Psoas muscle (tissue), 8 donors: ENCODE data around the gene TMIGD2. TPM values are rescaled to one million over a fixed set of nuclear protein-coding genes. Genes with fewer than 3 reads are reported as not detected.

Source experiments
- ATAC-seq, 4 donors: fragments of 200-7000 bp; cut with Tn5 transposase; one replicate each; pipeline ENCODE4 v1.9.1; 2020; ENCODE audit warnings: moderate library complexity in 3 of 4, mild to moderate bottlenecking in 2 of 4
- DNase-seq, 2 donors: peaks; one replicate each; pipeline ENCODE4 v3.0.0-alpha.2; 2020
- H3K27ac ChIP-seq: fragments of 200-600 bp; one replicate; pipeline ENCODE4 v1.8.0; 2022
- H3K27me3 ChIP-seq, 3 donors: fragments of 200-600 bp in 1 of 3; one replicate each; pipeline versions ENCODE4 v1.6.1 to v1.8.0; 2013 to 2022; ENCODE audit warnings: low read length in 2 of 3, mild to moderate bottlenecking in 2 of 3, moderate library complexity in 1 of 3; ENCODE audit not compliant: insufficient read depth in 3 of 3
- H3K36me3 ChIP-seq, 2 donors: fragments of 200-600 bp in 1 of 2; one replicate each; pipeline versions ENCODE4 v1.6.1 to v1.8.0; 2013 to 2022; ENCODE audit warnings: low read depth in 1 of 2, mild to moderate bottlenecking in 1 of 2, moderate library complexity in 1 of 2; ENCODE audit not compliant: insufficient read depth in 1 of 2
- H3K4me1 ChIP-seq: fragments of 200-600 bp; one replicate; pipeline ENCODE4 v1.8.0; 2022
- H3K4me3 ChIP-seq: fragments of 200-600 bp; one replicate; pipeline ENCODE4 v1.8.0; 2022; ENCODE audit warnings: mild to moderate bottlenecking
- H3K9me3 ChIP-seq: fragments of 200-600 bp; one replicate; pipeline ENCODE4 v1.8.0; 2022
- WGBS, 3 donors: extraction: QIAGEN DNeasy Blood & Tissue Kit; methylation state at CpG; one replicate each; pipeline versions ENCODE4 v1.1.6 to v1.1.7; 2013; 5-methylcytosine and 5-hydroxymethylcytosine counted together
- intact Hi-C, 2 donors: fragments of 100-400 bp; cut with DNase I; formaldehyde crosslinking; loops; one replicate each; pipeline versions ENCODE4 v1.11.0 to v1.14.2; 2022
- polyA plus RNA-seq, 3 donors: library from polyadenylated mRNA; stranded (reverse); fragments of 200-250 nt; gene quantifications; one replicate each; pipeline ENCODE4 v1.2.3, GENCODE V29; 2013
- total RNA-seq, 4 donors: library from RNA; stranded (reverse); fragmentation: NEBNext Ultra II Directional in 2 of 4; extraction: Animal tissue kit (Norgen Biotek cat#: 25700) in 2 of 4; gene quantifications; one replicate each; pipeline versions ENCODE4 v1.2.1 to v1.2.4, GENCODE V29; 2021 to 2023
- TF ChIP-seq, protein P1 (sequence below): fragments of 200-600 bp; IDR thresholded peaks from one replicate; pipeline ENCODE4 v1.8.0; 2022; ENCODE audit warnings: antibody characterized with exemption
- donor health status: healthy with polysubstance abuse.
- donor health status: DM: no; HTN: no; CAD: no; lungs with moderate emphysema.
- donor health status: Bipolar disorder and iron deficiency.
- donor health status: healthy.
- donor health status: DM: yes; HTN: yes; CAD: no.
- donor health status: DM: no; HTN: no; CAD: no.
- donor health status: DM: no; HTN: no; CAD: no.
- donor health status: DM: yes; HTN: yes; CAD: no.

TMIGD2 gene
- total and polyA plus RNA-seq, 7 donors: 0.10 to 0.20 (median 0.18) TPM; not detected in 4

DNA sequence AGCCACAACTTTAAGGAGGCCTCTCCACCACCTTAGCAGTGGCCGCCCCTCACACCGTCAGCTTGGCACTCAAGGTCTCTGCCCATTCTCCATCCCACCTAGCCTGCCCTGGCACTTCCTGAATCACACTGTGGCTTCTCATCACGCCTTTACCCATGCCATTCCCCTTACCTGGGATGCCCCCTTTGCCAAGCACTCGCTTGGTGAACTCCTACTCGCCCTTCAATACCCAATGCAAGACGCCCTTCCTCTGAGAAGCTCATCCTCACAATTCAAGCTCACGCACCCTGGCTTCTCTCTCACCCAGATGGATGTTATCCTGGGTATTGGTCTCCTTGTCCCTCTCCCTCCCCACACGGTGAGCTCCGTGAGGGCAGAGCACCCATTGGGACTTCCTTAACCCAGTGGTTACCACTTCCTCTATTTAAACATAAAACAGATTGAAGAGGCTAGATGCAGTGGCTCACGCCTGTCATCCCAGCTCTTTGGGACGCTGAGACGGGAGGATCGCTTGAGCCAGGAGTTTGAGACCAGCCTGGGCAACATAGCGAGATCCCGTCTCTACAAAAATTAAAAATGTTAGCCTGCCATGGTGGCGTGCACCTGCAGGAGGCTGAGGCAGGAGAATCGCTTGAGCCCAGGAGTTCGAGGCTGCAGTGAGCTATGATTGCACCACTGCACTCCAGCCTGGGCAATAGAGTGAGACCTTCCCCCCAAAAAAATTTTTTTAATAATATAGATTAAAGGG, 35.8 kb downstream of the TMIGD2 start:
- ATAC-seq (no peak), DNase-seq (no peak)
- TF ChIP-seq, protein P1, sequence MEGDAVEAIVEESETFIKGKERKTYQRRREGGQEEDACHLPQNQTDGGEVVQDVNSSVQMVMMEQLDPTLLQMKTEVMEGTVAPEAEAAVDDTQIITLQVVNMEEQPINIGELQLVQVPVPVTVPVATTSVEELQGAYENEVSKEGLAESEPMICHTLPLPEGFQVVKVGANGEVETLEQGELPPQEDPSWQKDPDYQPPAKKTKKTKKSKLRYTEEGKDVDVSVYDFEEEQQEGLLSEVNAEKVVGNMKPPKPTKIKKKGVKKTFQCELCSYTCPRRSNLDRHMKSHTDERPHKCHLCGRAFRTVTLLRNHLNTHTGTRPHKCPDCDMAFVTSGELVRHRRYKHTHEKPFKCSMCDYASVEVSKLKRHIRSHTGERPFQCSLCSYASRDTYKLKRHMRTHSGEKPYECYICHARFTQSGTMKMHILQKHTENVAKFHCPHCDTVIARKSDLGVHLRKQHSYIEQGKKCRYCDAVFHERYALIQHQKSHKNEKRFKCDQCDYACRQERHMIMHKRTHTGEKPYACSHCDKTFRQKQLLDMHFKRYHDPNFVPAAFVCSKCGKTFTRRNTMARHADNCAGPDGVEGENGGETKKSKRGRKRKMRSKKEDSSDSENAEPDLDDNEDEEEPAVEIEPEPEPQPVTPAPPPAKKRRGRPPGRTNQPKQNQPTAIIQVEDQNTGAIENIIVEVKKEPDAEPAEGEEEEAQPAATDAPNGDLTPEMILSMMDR: no peak
- H3K27me3 ChIP-seq: no peaks in the 10 kb centered on the region
- H3K4me1 ChIP-seq: no peaks in the 10 kb centered on the region
- no peak overlapping the region for H3K4me3 ChIP-seq
- no peak overlapping the region for H3K27ac ChIP-seq
- peaks cover 12 to 91% of the 10 kb centered on the region in 2 donors for H3K36me3 ChIP-seq
- no peaks in the 10 kb centered on the region for H3K9me3 ChIP-seq
- intact Hi-C loops: loop anchor here in 1 of 2 donors (2.0 to 10.0 kb wide), 2 partner anchors 88 to 258 kb away; no protein-coding TSS in a partner anchor
- WGBS, 3 donors: 90 to 95% (median 90%) methylated on average over 16 to 18 of the region's 18 CpGs

GRCh38 chr19:4264812-4265211, 37.4 kb downstream of the TMIGD2 start:
- no peak for ATAC-seq
- 72 to 89% (median 81%) methylated on average over 4 of the region's 4 CpGs for WGBS, 3 donors

DNA sequence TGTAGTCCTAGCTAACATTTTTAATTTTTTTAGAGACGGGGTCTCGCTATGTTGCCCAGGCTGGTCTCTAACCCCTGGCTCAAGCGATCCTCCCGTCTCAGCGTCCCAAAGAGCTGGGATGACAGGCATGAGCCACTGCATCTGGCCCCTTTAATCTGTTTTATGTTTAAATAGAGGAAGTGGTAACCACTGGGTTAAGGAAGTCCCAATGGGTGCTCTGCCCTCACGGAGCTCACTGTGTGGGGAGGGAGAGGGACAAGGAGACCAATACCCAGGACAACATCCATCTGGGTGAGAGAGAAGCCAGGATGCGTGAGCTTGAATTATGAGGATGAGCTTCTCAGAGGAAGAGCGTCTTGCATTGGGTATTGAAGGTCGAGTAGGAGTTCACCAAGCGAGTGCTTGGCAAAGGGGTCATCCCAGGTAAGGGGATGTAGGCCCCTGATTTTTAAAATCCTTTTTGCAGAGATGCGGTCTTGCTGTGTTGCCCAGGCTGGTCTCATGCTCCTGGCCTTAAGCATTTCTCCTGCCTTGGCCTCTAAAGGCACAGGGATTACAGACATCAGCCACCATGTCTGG, 41.5 kb downstream of the TMIGD2 start:
- TF ChIP-seq, protein P1: no peak
- no peak for DNase-seq

More at GRCh38 chr19:4264812-4265211, 37.4 kb downstream of the TMIGD2 start:
- TF ChIP-seq, protein P1: no peak
- no peaks in the 10 kb centered on the region for H3K4me1 ChIP-seq
- H3K4me3 ChIP-seq: no peak overlapping the region
- intact Hi-C loops: loop anchor here in 1 of 2 donors (10.0 kb wide), 1 partner anchor 260 kb away; no protein-coding TSS in a partner anchor
- no peak overlapping the region for H3K27ac ChIP-seq
- H3K27me3 ChIP-seq: no peaks in the 10 kb centered on the region
- H3K9me3 ChIP-seq: no peaks in the 10 kb centered on the region
- no peak for DNase-seq
- peaks cover 12 to 91% of the 10 kb centered on the region in 2 donors for H3K36me3 ChIP-seq

DNA sequence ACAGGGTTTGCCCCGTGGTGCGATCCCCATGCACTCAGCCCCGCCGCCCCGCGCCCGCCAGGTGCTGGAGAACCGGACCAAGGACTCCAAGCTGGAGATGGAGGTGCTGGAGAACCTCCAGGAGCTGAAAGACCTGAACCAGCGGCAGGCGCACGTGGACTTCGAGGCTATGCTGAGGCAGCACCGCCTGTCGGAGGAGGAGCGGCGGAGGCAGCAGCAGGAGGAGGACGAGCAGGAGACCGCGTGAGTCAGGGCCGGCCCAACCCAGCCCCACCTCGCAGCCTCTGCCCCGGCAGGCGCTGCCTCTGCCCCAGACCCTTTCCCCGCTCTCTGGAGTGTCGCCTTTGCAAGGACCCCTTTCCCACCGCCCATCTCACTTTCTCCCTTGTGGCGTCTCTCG, 44.0 kb downstream of the TMIGD2 start:
- H3K27ac ChIP-seq: no peak overlapping the region
- no peak overlapping the region for H3K4me3 ChIP-seq
- H3K9me3 ChIP-seq: peaks cover 5% of the 10 kb centered on the region
- TF ChIP-seq, protein P1: no peak
- no peak for ATAC-seq
- WGBS, 3 donors: 92 to 97% (median 94%) methylated on average over 23 to 28 of the region's 28 CpGs
- no peak for DNase-seq
- intact Hi-C loops: no loop called here
- no peaks in the 10 kb centered on the region for H3K27me3 ChIP-seq
- peaks cover 18 to 100% of the 10 kb centered on the region in 2 donors for H3K36me3 ChIP-seq
- no peaks in the 10 kb centered on the region for H3K4me1 ChIP-seq

More for the DNA sequence above, 41.5 kb downstream of the TMIGD2 start:
- no peak overlapping the region for H3K4me3 ChIP-seq
- no peaks in the 10 kb centered on the region for H3K4me1 ChIP-seq
- H3K9me3 ChIP-seq: peaks cover 5% of the 10 kb centered on the region
- H3K27ac ChIP-seq: no peak overlapping the region
- H3K36me3 ChIP-seq: peaks cover 10 to 95% of the 10 kb centered on the region in 2 donors
- intact Hi-C loops: loop anchor here in 1 of 2 donors (10.0 kb wide), 1 partner anchor 264 kb away; no protein-coding TSS in a partner anchor
- H3K27me3 ChIP-seq: no peaks in the 10 kb centered on the region
- ATAC-seq: no peak
- 91 to 94% (median 94%) methylated on average over 11 of the region's 11 CpGs for WGBS, 3 donors
